Loucy (cell line): ENCODE data around the gene EEFSEC.

Experiments used
- EZH2phosphoT487 ChIP-seq: fragments of 200-600 bp; IDR thresholded peaks from 2 replicates; pipeline ENCODE4 v1.6.1; 2018; ENCODE audit warnings: antibody characterized with exemption, mild to moderate bottlenecking, moderate library complexity, borderline replicate concordance
- TF ChIP-seq, protein P1 (sequence below): fragments of 200-600 bp; sonication (generic); conservative IDR thresholded peaks from 2 replicates; pipeline ENCODE4 v1.5.1; 2014; ENCODE audit warnings: mild to moderate bottlenecking, antibody characterized with exemption, low read length

DNA sequence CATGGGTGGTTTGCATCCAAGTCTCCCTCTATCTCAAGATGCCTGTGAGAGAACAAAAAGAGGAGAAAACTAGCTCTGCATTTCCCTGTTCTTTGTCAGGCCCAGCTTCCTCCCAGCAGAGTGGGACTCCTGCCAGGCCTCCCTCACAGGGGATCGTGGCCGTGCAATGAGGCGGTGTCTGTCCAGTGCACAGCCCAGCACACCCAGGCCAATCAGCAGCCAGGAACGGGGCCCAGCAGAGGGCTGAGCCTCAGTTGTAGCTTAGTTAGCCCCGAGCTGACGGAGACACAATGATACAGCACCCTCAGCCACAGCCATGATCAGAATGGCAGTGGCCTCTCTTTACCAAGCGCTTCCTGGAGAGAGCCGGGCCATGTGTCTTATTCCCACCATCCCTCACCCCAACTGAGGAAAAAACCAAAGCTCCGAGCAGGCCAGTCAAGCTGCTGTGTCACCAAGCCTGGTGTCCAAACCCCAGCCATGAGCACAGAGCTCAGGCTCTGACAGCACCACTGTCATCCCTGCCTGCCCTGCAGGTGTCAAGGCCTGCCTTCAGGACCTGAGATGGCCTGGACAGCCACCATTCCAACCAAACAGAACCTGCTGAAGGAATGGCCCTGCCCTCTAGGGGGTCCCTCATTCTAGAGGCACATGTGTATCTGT lies 242.3 kb downstream of the EEFSEC start:
- TF ChIP-seq, protein P1, sequence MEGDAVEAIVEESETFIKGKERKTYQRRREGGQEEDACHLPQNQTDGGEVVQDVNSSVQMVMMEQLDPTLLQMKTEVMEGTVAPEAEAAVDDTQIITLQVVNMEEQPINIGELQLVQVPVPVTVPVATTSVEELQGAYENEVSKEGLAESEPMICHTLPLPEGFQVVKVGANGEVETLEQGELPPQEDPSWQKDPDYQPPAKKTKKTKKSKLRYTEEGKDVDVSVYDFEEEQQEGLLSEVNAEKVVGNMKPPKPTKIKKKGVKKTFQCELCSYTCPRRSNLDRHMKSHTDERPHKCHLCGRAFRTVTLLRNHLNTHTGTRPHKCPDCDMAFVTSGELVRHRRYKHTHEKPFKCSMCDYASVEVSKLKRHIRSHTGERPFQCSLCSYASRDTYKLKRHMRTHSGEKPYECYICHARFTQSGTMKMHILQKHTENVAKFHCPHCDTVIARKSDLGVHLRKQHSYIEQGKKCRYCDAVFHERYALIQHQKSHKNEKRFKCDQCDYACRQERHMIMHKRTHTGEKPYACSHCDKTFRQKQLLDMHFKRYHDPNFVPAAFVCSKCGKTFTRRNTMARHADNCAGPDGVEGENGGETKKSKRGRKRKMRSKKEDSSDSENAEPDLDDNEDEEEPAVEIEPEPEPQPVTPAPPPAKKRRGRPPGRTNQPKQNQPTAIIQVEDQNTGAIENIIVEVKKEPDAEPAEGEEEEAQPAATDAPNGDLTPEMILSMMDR: no peak
- TF ChIP-seq EZH2phosphoT487: no peak
